C1 segment of cervical spinal cord (tissue), 14 donors: ENCODE results near the gene KIRREL2.
"Not testable (repeated sequence)": the region's sequence is repeated elsewhere in the genome, so short reads cannot be mapped to it uniquely, and the experiment has no call there.

Experiments used
- DNase-seq, 14 donors: peaks; one replicate each; lab custom pipeline; 2025; lab: John Stamatoyannopoulos, UW

KIRREL2 gene

GRCh38 chr19:35869327-35870123 lies 12.8 kb downstream of the KIRREL2 start:
- DNase-seq: peak in 12 of 14 donors; percentile 29 to 80 (median 58)

GRCh38 chr19:35870124-35870736 lies 13.5 kb downstream of the KIRREL2 start:
- not testable (repeated sequence) for DNase-seq

- no peak for DNase-seq
Measured at GRCh38 chr19:35870798-35871197, 14.1 kb downstream of the KIRREL2 start.

- no peak for DNase-seq
Measured at GRCh38 chr19:35871611-35872010, 14.9 kb downstream of the KIRREL2 start.

GRCh38 chr19:35872180-35872579 lies 15.5 kb downstream of the KIRREL2 start:
- DNase-seq: no peak

- DNase-seq: no peak
Measured at GRCh38 chr19:35874392-35874930, 17.8 kb downstream of the KIRREL2 start.

- peak in 1 of 14 donors; percentile 22 for DNase-seq
Measured at GRCh38 chr19:35879068-35879467, 22.4 kb downstream of the KIRREL2 start.

GRCh38 chr19:35879770-35880317 lies 23.1 kb downstream of the KIRREL2 start:
- DNase-seq: peak in 12 of 14 donors; percentile 27 to 79 (median 53)

- peak in 5 of 14 donors; percentile 3 to 93 (median 10) for DNase-seq
Measured at GRCh38 chr19:35882114-35882832, 25.6 kb downstream of the KIRREL2 start.

- DNase-seq: no peak
Measured at GRCh38 chr19:35883882-35884281, 27.2 kb downstream of the KIRREL2 start.

- no peak for DNase-seq
Measured at GRCh38 chr19:35885225-35885738, 28.6 kb downstream of the KIRREL2 start.

- DNase-seq: no peak
Measured at GRCh38 chr19:35885904-35886303, 29.2 kb downstream of the KIRREL2 start.

GRCh38 chr19:35887197-35887596 lies 30.5 kb downstream of the KIRREL2 start:
- DNase-seq: no peak

GRCh38 chr19:35888398-35888797 lies 31.7 kb downstream of the KIRREL2 start:
- DNase-seq: no peak

- DNase-seq: no peak
Measured at GRCh38 chr19:35889370-35890112, 32.8 kb downstream of the KIRREL2 start.

- DNase-seq: no peak
Measured at GRCh38 chr19:35890113-35890650, 33.5 kb downstream of the KIRREL2 start.

GRCh38 chr19:35891819-35892218 lies 35.1 kb downstream of the KIRREL2 start:
- DNase-seq: not testable (repeated sequence)

GRCh38 chr19:35894342-35894741 lies 37.6 kb downstream of the KIRREL2 start:
- DNase-seq: no peak

- no peak for DNase-seq
Measured at GRCh38 chr19:35895911-35896642, 39.4 kb downstream of the KIRREL2 start.

GRCh38 chr19:35896643-35897040 lies 39.9 kb downstream of the KIRREL2 start:
- DNase-seq: no peak
